SK-N-MC (cell line): ENCODE measurements around the gene ISG20L2.

Experiments used
- EZH2 ChIP-seq: fragments of 200-600 bp; sonication (generic); IDR thresholded peaks from one replicate; pipeline ENCODE4 v1.6.1; 2017; ENCODE audit warnings: antibody characterized with exemption
- POLR2AphosphoS5 ChIP-seq: IDR thresholded peaks from 2 replicates; pipeline ENCODE4 v1.6.1; 2012; ENCODE audit warnings: mild to moderate bottlenecking, low read depth, low read length, borderline replicate concordance

GRCh38 chr1:156750711-156751450, 22.3 kb upstream of the ISG20L2 start:
- TF ChIP-seq EZH2 (no peak), POLR2AphosphoS5 (no peak)
